GM19351 (cell line): Measurements from ENCODE around the gene ETV5.

Experiments
- ATAC-seq: cut with Tn5 transposase; IDR thresholded peaks from one replicate; pipeline ENCODE4 v1.9.1; 2021; ENCODE audit warnings: mild to moderate bottlenecking, moderate library complexity; ENCODE audit not compliant: unreplicated experiment

The ETV5 gene

GRCh38 chr3:186070133-186070532 lies 38.8 kb downstream of the ETV5 start:
- no peak for ATAC-seq

GRCh38 chr3:186069199-186069598 lies 39.7 kb downstream of the ETV5 start:
- no peak for ATAC-seq

GRCh38 chr3:186068243-186068552 lies 40.7 kb downstream of the ETV5 start:
- ATAC-seq, result no peak

GRCh38 chr3:186067360-186068242 lies 41.3 kb downstream of the ETV5 start:
- ATAC-seq, result no peak

- peak; percentile 79 for ATAC-seq
Measured at GRCh38 chr3:186060222-186060621, 48.7 kb downstream of the ETV5 start.

- ATAC-seq, result no peak
Measured at GRCh38 chr3:186059192-186059591, 49.7 kb downstream of the ETV5 start.

- ATAC-seq, result no peak
Measured at GRCh38 chr3:186058225-186058624, 50.7 kb downstream of the ETV5 start.

- no peak for ATAC-seq
Measured at GRCh38 chr3:186057594-186057993, 51.3 kb downstream of the ETV5 start.

GRCh38 chr3:186054792-186055352 lies 54.0 kb downstream of the ETV5 start:
- no peak for ATAC-seq

GRCh38 chr3:186053954-186054791 lies 54.7 kb downstream of the ETV5 start:
- no peak for ATAC-seq

GRCh38 chr3:186052096-186052840 lies 56.6 kb downstream of the ETV5 start:
- no peak for ATAC-seq

- ATAC-seq, result no peak
Measured at GRCh38 chr3:186049001-186049400, 59.9 kb downstream of the ETV5 start.

GRCh38 chr3:186048119-186048518 lies 60.8 kb downstream of the ETV5 start:
- no peak for ATAC-seq

- ATAC-seq, result no peak
Measured at GRCh38 chr3:186046838-186047237, 62.1 kb downstream of the ETV5 start.

GRCh38 chr3:186044968-186045367 lies 63.9 kb downstream of the ETV5 start:
- ATAC-seq, result no peak

GRCh38 chr3:186044427-186044826 lies 64.5 kb downstream of the ETV5 start:
- ATAC-seq, result no peak

- ATAC-seq, result no peak
Measured at GRCh38 chr3:186042521-186043202, 66.2 kb downstream of the ETV5 start.

- no peak for ATAC-seq
Measured at GRCh38 chr3:186042036-186042435, 66.9 kb downstream of the ETV5 start.

- ATAC-seq, result no peak
Measured at GRCh38 chr3:186038360-186038759, 70.5 kb downstream of the ETV5 start.

GRCh38 chr3:186035277-186035676 lies 73.6 kb downstream of the ETV5 start:
- no peak for ATAC-seq
